ENCODE measurements around the gene TCF7.

DNA sequence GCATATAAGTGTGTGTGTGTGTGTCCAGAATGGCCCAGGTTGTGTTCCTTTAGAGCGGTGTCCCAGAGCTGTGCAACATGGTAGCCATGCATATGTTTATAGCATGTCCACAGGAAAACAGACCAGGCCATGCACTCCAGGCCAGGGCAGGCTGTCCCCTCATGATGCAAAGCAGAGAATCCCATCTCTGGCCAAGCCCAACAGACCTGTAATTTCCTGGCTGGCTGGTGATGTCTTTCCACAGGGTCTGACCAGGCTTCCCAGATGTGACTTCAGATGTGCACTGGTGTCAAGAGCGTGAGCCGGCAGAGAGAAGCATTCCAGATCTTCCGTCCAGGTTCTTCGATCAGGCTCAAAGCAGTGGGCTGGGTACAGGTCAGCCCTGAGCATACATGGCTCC lies 21.1 kb upstream of the TCF7 start:
- TF ChIP-seq, protein P1, sequence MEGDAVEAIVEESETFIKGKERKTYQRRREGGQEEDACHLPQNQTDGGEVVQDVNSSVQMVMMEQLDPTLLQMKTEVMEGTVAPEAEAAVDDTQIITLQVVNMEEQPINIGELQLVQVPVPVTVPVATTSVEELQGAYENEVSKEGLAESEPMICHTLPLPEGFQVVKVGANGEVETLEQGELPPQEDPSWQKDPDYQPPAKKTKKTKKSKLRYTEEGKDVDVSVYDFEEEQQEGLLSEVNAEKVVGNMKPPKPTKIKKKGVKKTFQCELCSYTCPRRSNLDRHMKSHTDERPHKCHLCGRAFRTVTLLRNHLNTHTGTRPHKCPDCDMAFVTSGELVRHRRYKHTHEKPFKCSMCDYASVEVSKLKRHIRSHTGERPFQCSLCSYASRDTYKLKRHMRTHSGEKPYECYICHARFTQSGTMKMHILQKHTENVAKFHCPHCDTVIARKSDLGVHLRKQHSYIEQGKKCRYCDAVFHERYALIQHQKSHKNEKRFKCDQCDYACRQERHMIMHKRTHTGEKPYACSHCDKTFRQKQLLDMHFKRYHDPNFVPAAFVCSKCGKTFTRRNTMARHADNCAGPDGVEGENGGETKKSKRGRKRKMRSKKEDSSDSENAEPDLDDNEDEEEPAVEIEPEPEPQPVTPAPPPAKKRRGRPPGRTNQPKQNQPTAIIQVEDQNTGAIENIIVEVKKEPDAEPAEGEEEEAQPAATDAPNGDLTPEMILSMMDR (conservative IDR thresholded peaks at IDR 0.05), result no peak
- no peak for TF ChIP-seq ZFX (IDR thresholded peaks at IDR 0.05)

All from C4-2B (cell line).